NCI-H1092 treated with DMSO at 0.1 percent for 48 hours (cell line): ENCODE data around the gene LAMA4.

Experiments used
- DNase-seq: peaks from one replicate; lab custom pipeline; 2025; lab: John Stamatoyannopoulos, UW

The LAMA4 gene

GRCh38 chr6:112279031-112279935, 24.9 kb upstream of the LAMA4 start:
- DNase-seq = no peak

- DNase-seq = no peak
Measured at GRCh38 chr6:112275365-112275764, 21.0 kb upstream of the LAMA4 start.

- DNase-seq = no peak
Measured at GRCh38 chr6:112274774-112275173, 20.4 kb upstream of the LAMA4 start.

- no peak for DNase-seq
Measured at GRCh38 chr6:112272799-112273198, 18.4 kb upstream of the LAMA4 start.

GRCh38 chr6:112270756-112271155, 16.4 kb upstream of the LAMA4 start:
- no peak for DNase-seq

- DNase-seq = no peak
Measured at GRCh38 chr6:112269979-112270566, 15.7 kb upstream of the LAMA4 start.

GRCh38 chr6:112269114-112269513, 14.7 kb upstream of the LAMA4 start:
- DNase-seq = no peak

- no peak for DNase-seq
Measured at GRCh38 chr6:112268654-112269053, 14.3 kb upstream of the LAMA4 start.

GRCh38 chr6:112268019-112268418, 13.7 kb upstream of the LAMA4 start:
- no peak for DNase-seq

GRCh38 chr6:112266331-112266730, 12.0 kb upstream of the LAMA4 start:
- DNase-seq = no peak

GRCh38 chr6:112259337-112259675, 4.9 kb upstream of the LAMA4 start:
- no peak for DNase-seq

- DNase-seq = no peak
Measured at GRCh38 chr6:112258642-112259336, 4.4 kb upstream of the LAMA4 start.

GRCh38 chr6:112257178-112257855, 3.0 kb upstream of the LAMA4 start:
- no peak for DNase-seq

GRCh38 chr6:112254921-112255320, 554 bp upstream of the LAMA4 start:
- no peak for DNase-seq

GRCh38 chr6:112253498-112253840, 898 bp downstream of the LAMA4 start:
- no peak for DNase-seq

- no peak for DNase-seq
Measured at GRCh38 chr6:112252571-112253497, 1.5 kb downstream of the LAMA4 start.

GRCh38 chr6:112251171-112251875, 3.0 kb downstream of the LAMA4 start:
- DNase-seq = no peak

GRCh38 chr6:112249489-112249888, 4.9 kb downstream of the LAMA4 start:
- no peak for DNase-seq

GRCh38 chr6:112247275-112247674, 7.1 kb downstream of the LAMA4 start:
- no peak for DNase-seq

- no peak for DNase-seq
Measured at GRCh38 chr6:112245511-112246203, 8.7 kb downstream of the LAMA4 start.
